ENCODE measurements around the gene PAX8.

DNA sequence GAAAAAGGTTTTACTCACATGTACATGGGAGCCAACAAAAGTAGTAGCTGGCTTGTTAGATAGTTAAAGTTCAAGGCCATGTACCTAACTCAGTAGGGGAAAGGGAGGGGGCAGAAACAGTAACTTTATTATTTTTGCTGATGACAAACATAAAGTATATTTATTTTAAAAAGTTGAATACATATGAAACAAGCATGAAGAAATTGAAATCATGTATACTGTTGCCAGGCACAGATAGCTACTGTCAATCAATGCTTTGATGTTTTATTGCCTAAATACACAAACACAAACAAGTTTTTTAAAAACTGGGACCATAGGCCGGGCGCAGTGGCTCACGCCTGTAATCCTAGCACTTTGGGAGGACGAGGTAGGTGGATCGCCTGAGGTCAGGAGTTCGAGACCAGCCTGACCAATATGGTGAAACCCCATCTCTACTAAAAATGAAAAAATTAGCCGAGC is 112.5 kb downstream of the PAX8 start:
- TF ChIP-seq, protein P1, sequence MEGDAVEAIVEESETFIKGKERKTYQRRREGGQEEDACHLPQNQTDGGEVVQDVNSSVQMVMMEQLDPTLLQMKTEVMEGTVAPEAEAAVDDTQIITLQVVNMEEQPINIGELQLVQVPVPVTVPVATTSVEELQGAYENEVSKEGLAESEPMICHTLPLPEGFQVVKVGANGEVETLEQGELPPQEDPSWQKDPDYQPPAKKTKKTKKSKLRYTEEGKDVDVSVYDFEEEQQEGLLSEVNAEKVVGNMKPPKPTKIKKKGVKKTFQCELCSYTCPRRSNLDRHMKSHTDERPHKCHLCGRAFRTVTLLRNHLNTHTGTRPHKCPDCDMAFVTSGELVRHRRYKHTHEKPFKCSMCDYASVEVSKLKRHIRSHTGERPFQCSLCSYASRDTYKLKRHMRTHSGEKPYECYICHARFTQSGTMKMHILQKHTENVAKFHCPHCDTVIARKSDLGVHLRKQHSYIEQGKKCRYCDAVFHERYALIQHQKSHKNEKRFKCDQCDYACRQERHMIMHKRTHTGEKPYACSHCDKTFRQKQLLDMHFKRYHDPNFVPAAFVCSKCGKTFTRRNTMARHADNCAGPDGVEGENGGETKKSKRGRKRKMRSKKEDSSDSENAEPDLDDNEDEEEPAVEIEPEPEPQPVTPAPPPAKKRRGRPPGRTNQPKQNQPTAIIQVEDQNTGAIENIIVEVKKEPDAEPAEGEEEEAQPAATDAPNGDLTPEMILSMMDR (IDR thresholded peaks at IDR 0.05), result no peak
- TF ChIP-seq POLR2A (IDR thresholded peaks at IDR 0.05; ENCODE audit: low read depth) (no peak), EP300 (IDR thresholded peaks at IDR 0.05) (no peak), POLR2AphosphoS5 (IDR thresholded peaks at IDR 0.05) (no peak)
